Measurements from ENCODE around the gene FAM90A26. TPM values are rescaled to one million over a fixed set of nuclear protein-coding genes. Genes with fewer than 3 reads are reported as not detected.
"Not testable (repeated sequence)": the region's sequence is repeated elsewhere in the genome, so short reads cannot be mapped to it uniquely, and the experiment has no call there.

Gene FAM90A26
- total RNA-seq, 3 donors from 2014 or later, result 0.10 TPM; not detected in 2

DNA sequence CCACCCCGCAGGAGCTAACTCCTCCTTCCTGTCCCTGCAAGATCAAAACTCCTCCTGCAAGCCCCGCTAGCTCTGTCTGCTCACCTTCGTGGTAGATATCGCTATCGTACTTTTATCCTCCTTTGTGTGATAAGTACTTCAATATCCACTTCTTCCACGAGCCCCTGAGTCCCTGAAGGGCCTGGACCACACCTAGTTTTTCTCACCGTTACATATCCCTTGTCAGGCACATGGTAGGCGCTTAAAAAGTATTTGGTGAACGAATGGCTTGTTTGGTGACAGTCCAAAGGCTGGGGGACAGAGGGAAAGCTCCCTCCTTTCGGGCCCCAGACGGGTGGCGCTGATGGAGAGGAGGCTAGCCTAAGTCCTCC, 18.4 kb upstream of the FAM90A26 start:
- H3K9me3 Mint-ChIP-seq; H3K36me3 Mint-ChIP-seq (ENCODE audit: insufficient read depth); DNase-seq; ATAC-seq; H3K27me3 Mint-ChIP-seq (ENCODE audit: low read depth): not testable (repeated sequence)
- peak overlapping the region; percentile 93 for H3K4me3 Mint-ChIP-seq
- peaks cover 17% of the 10 kb centered on the region for H3K4me1 Mint-ChIP-seq (ENCODE audit: low read depth)

DNA sequence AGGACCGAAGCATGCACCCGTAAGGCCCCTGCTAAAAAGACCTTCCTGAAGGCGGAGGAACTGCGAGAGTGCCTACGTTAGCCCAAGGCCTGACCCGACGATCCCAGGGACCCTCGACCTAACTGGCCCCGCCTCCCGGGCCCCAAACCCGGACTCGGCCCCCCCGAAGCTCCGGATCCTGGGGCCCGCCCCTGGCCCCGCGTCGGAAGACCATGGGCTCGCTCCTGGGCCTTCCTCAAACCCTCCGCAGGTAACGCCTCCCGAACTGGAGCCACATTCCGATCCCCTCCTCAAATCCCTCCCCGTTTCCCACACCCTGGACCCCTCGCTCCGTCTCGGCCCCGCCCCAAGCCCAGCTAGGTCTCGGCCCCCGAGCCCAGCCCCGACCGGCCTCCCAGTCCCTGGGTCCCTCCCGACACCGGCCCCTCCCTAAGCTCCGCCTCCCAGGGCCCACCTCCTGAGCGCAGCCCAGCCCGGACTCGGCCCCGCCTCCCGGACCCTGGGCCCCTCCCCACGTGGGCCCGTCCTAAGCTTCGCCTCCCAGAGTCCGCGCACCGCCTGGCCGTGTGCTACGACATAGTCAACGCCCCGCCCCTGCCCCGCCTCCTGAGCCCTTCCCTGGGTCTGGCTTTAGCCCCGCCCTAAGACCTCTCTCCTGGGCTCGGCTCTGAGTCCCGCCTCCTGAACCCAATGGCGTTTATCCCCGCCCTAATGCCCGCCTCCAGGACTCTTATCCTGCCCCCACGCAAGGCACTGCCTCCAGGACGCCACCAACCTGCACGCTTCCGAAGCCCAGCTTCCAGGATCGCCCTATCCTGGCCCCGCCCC, 17.8 kb upstream of the FAM90A26 start:
- H3K9me3 Mint-ChIP-seq; H3K27me3 Mint-ChIP-seq (ENCODE audit: low read depth); H3K36me3 Mint-ChIP-seq (ENCODE audit: insufficient read depth): not testable (repeated sequence)
- peaks cover 17% of the 10 kb centered on the region for H3K4me1 Mint-ChIP-seq (ENCODE audit: low read depth)
- ATAC-seq (peak; percentile 66 to 76), DNase-seq (peak; percentile 96)
- H3K4me3 Mint-ChIP-seq, result peak overlapping the region; percentile 93

DNA sequence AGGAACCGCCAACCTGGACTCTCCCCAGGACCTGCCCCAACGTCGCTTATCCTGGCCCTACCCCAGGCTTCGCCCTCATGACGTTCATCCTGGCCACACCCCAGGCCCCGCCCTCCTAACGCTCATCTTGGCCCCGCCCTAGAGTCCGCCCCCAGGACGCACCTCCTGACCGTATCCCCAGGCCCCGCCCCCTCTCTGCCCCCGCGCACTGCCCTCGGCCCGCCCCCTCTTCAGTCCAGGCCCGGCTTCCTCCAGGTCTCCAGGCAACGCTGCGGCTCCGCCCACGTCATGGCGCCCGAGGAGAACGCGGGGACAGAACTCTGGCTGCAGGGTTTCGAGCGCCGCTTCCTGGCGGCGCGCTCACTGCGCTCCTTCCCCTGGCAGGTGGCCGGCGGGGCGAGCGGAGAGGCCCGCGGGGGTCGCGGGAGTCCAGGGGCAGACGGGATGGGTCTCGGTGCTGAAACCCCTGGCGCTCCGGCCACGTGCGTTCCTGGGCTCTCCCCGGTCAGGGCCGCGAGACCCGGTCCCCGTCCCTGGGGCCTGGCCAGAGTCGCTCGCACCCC, 17.1 kb upstream of the FAM90A26 start:
- ATAC-seq, result peak; percentile 98 to 100
- H3K36me3 Mint-ChIP-seq (ENCODE audit: insufficient read depth); H3K27me3 Mint-ChIP-seq (ENCODE audit: low read depth); H3K9me3 Mint-ChIP-seq: not testable (repeated sequence)
- peak overlapping the region; percentile 93 for H3K4me3 Mint-ChIP-seq
- H3K4me1 Mint-ChIP-seq (ENCODE audit: low read depth), result peaks cover 17% of the 10 kb centered on the region
- DNase-seq, result peak; percentile 96

DNA sequence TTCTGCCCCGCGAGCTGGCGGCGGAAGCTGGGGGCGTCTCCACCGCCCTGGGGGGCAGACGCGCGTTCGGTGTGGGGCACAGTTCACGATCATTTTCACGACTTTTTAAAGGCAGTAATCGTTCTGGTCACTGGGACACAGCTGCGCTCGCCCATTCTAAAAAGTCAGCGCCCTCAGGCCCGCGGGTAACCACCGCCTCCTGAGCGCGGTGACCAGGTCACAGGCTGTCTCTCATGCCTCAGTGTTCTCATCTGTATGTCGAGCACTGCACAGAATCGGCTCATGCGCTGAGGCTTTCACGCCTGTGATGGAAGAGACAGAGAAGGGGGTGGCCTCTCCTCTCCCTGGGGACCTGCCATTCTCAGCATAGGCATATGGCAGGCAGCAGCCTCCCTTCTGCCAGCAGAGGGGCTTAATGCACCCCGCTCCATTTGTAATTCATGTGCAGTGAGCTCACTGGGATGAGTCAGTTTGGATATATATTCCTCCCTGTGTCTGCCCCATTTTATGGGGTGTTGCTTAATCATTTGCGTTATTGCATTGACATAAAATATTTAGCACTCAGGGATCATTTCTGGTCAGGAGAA, 16.5 kb upstream of the FAM90A26 start:
- peak overlapping the region; percentile 93 for H3K4me3 Mint-ChIP-seq
- not testable (repeated sequence) for H3K27me3 Mint-ChIP-seq (ENCODE audit: low read depth); ATAC-seq; H3K9me3 Mint-ChIP-seq; DNase-seq; H3K36me3 Mint-ChIP-seq (ENCODE audit: insufficient read depth)
- H3K4me1 Mint-ChIP-seq (ENCODE audit: low read depth), result peaks cover 17% of the 10 kb centered on the region

DNA sequence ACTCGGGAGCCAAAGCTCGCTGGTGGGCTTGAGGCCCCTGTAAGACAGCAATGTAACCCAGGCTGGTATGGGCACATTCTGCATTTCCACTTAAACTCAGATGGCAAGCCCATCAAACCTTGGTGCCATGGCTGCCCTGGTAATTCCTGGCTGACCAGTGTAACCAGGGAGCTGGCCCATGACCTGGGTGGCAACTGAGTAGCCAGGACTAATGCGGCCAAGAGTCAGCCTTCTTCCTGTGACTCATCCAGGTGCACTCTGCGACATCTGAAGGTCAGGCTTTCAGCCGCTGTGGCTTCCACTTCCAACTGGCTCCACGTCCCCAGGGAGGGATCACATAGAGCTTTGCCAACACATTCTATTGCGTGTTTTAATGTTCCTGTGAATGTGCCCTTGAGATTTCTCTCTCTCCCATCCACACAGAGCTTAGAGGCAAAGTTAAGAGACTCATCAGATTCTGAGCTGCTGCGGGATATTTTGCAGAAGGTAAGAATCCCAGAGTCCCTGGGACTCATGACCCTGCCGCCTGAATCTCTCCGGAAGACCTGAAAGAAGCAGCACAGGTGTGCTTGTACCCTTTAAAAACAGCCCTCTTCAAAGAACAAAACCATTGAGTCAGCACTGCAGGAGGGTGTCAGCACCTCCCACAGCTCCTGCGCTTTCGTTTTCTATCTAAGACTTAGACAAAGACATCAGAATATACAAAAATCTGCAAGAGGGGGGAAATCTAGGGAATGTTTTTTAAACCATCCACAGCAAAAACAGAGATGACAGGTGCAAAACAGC, 14.9 kb upstream of the FAM90A26 start:
- not testable (repeated sequence) for H3K9me3 Mint-ChIP-seq; H3K36me3 Mint-ChIP-seq (ENCODE audit: insufficient read depth); DNase-seq; ATAC-seq; H3K27me3 Mint-ChIP-seq (ENCODE audit: low read depth)
- Mint-ChIP-seq H3K4me3 (peak overlapping the region; percentile 3), H3K4me1 (ENCODE audit: low read depth) (peaks cover 17% of the 10 kb centered on the region)

DNA sequence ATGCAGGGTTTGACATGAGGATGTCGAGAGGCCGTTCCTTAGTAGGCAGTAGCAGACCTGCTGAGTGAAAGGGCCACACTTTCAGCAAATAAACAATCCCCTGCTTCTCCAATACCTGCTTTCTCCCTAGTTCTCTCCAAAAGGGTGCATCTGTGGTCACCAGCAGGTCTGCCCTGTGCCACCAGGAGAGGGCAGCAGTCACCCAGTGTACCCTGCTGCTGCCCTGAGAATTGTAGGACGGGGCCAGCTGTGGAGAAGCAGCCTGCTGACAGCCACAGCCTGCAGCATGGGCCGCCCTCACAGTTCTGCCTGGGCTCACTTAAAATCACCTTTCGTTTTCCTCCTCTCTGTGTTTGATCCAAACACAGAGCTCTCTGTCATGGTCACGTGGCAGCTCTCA, 11.8 kb upstream of the FAM90A26 start:
- not testable (repeated sequence) for H3K9me3 Mint-ChIP-seq; H3K36me3 Mint-ChIP-seq (ENCODE audit: insufficient read depth); ATAC-seq; H3K27me3 Mint-ChIP-seq (ENCODE audit: low read depth); H3K4me3 Mint-ChIP-seq
- peaks cover 13% of the 10 kb centered on the region for H3K4me1 Mint-ChIP-seq (ENCODE audit: low read depth)
- peak; percentile 39 for DNase-seq

DNA sequence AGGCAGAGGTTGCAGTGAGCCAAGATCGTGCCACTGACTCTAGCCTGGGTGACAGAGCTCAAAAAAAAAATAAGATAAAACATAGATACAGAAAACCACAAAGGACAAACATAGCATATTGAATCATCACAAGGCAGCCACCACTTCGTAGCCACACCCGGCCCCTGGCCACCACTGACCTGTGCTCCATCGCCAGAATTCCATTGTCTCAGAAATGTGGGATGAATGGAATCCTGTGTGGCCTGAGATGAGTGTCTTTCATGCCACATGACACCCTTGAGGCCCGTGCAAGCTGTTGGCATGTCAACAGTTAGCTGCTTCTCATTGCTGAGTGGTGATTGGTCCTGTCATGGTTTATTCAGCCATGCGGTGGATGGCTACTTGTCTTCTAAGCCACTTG, 10.2 kb upstream of the FAM90A26 start:
- H3K9me3 Mint-ChIP-seq; DNase-seq; ATAC-seq; H3K4me3 Mint-ChIP-seq; H3K36me3 Mint-ChIP-seq (ENCODE audit: insufficient read depth); H3K27me3 Mint-ChIP-seq (ENCODE audit: low read depth); H3K4me1 Mint-ChIP-seq (ENCODE audit: low read depth): not testable (repeated sequence)

GRCh38 chr4:9165990-9166389, 4.2 kb upstream of the FAM90A26 start:
- DNase-seq; H3K27me3 Mint-ChIP-seq (ENCODE audit: low read depth); ATAC-seq; H3K9me3 Mint-ChIP-seq; H3K36me3 Mint-ChIP-seq (ENCODE audit: insufficient read depth); H3K4me1 Mint-ChIP-seq (ENCODE audit: low read depth); H3K4me3 Mint-ChIP-seq: not testable (repeated sequence)

- H3K36me3 Mint-ChIP-seq (ENCODE audit: insufficient read depth); H3K27me3 Mint-ChIP-seq (ENCODE audit: low read depth); H3K4me1 Mint-ChIP-seq (ENCODE audit: low read depth); ATAC-seq; DNase-seq; H3K4me3 Mint-ChIP-seq; H3K9me3 Mint-ChIP-seq: not testable (repeated sequence)
These were observed 40.1 kb downstream of the FAM90A26 start, which contains the start of gene USP17L10 for GRCh38 chr4:9210357-9210756. USP17L10 (plus strand) TSS chr4:9210657; CDS start chr4:9210657, 0 bp downstream.

DNA sequence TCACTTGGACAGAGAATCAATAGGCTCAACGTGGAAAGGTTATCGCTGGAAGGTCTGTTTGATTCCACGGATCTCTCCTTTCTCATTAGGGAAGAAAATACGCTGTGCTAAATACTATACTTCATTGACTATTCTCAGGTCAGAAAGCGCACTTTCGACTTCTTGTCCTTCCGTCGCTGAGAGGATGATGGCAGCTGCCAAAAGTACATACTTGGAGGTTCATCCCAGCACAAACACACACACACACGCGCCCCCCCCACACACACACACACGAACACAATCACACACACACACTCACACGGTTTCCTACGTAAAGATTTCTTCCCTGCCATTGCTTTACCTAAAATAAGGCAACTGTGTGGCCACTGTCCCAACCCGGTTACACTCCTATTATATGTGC, 44.5 kb downstream of the FAM90A26 start:
- H3K4me3 Mint-ChIP-seq; H3K27me3 Mint-ChIP-seq (ENCODE audit: low read depth); H3K9me3 Mint-ChIP-seq; H3K4me1 Mint-ChIP-seq (ENCODE audit: low read depth); DNase-seq; ATAC-seq; H3K36me3 Mint-ChIP-seq (ENCODE audit: insufficient read depth): not testable (repeated sequence)

DNA sequence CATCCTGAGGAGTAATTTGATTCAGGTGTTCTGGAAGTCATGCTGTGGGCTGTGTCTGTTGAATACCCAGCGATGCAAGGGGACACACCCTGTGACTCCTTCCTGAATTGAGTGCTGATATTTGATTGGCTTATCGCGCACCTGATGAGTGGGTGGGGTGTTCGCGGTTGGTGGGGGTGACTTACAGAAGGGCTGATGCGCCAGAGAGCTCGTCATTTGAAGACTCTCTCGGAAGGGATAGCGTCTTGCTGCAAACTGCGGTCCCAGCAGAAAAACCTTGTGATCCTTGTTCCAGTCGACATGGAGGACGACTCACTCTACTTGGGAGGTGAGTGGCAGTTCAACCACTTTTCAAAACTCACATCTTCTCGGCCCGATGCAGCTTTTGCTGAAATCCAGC, 44.9 kb downstream of the FAM90A26 start, which contains the start of gene USP17L11:
Gene USP17L11 (plus strand): TSS at position 301 of the 400 bp plus-strand sequence. CDS start 0 bp downstream, at position 301.
- not testable (repeated sequence) for H3K4me3 Mint-ChIP-seq; H3K9me3 Mint-ChIP-seq; DNase-seq; ATAC-seq; H3K27me3 Mint-ChIP-seq (ENCODE audit: low read depth); H3K4me1 Mint-ChIP-seq (ENCODE audit: low read depth); H3K36me3 Mint-ChIP-seq (ENCODE audit: insufficient read depth)

- not testable (repeated sequence) for DNase-seq; H3K9me3 Mint-ChIP-seq; H3K4me3 Mint-ChIP-seq; H3K27me3 Mint-ChIP-seq (ENCODE audit: low read depth); ATAC-seq; H3K36me3 Mint-ChIP-seq (ENCODE audit: insufficient read depth); H3K4me1 Mint-ChIP-seq (ENCODE audit: low read depth)
These were observed 49.6 kb downstream of the FAM90A26 start, which contains the start of gene USP17L12 for GRCh38 chr4:9219852-9220251. USP17L12 (plus strand) TSS chr4:9220152; CDS start chr4:9220152, 0 bp downstream.

DNA sequence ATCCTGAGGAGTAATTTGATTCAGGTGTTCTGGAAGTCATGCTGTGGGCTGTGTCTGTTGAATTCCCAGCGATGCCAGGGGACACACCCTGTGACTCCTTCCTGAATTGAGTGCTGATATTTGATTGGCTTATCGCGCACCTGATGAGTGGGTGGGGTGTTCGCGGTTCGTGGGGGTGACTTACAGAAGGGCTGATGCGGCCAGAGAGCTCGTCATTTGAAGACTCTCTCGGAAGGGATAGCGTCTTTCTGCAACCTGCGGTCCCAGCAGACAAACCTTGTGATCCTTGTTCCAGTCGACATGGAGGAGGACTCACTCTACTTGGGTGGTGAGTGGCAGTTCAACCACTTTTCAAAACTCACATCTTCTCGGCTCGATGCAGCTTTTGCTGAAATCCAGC, 54.4 kb downstream of the FAM90A26 start, which contains the start of gene USP17L13:
Gene USP17L13 (plus strand): TSS at position 301 of the 400 bp plus-strand sequence. CDS start 0 bp downstream, at position 301.
- H3K9me3 Mint-ChIP-seq; ATAC-seq; H3K27me3 Mint-ChIP-seq (ENCODE audit: low read depth); H3K36me3 Mint-ChIP-seq (ENCODE audit: insufficient read depth); H3K4me3 Mint-ChIP-seq; H3K4me1 Mint-ChIP-seq (ENCODE audit: low read depth); DNase-seq: not testable (repeated sequence)
